H1 (cell line): ENCODE results near the gene SLC27A4. TPM values are rescaled to one million over a fixed set of nuclear protein-coding genes. Genes with fewer than 3 reads are reported as not detected.

Experiments
- CTCF ChIA-PET: fragments of 300-600 bp; sonication (Branson Sonifier 250); formaldehyde crosslinking; loops from one replicate; lab custom pipeline; 2021; ENCODE audit not compliant: partially characterized antibody; lab: Charles Lee
- POLR2A ChIA-PET: fragments of 300-600 bp; sonication (Branson Sonifier 250); formaldehyde crosslinking; loops from one replicate; lab custom pipeline; 2021; ENCODE audit warnings: inconsistent platforms; ENCODE audit not compliant: partially characterized antibody; lab: Charles Lee
- DNase-seq, 2 experiments: peaks; one replicate each; pipeline versions ENCODE4 v3.0.0 to v3.0.0-alpha.2; 2010 to 2022; ENCODE audit warnings: low spot score in 2 of 2, low read depth in 1 of 2, mixed read lengths in 1 of 2
- FAIRE-seq: peaks from 2 replicates; lab custom pipeline; 2011; peaks lifted over from hg19 to GRCh38; lab: Jason Lieb, UNC
- H2AFZ ChIP-seq: 2 replicates; pipeline ENCODE4 v1.8.1; 2012; ENCODE audit warnings: low read length, inconsistent platforms
- H2AK5ac ChIP-seq: 2 replicates; pipeline ENCODE4 v1.6.1; 2013; ENCODE audit warnings: low read depth, low read length
- H2BK120ac ChIP-seq: replicated peaks from 2 replicates; pipeline ENCODE3; 2013; ENCODE audit warnings: low read depth, low read length, inconsistent platforms
- H2BK12ac ChIP-seq: 2 replicates; pipeline ENCODE4 v1.6.1; 2013; ENCODE audit warnings: low read depth, low read length
- H2BK15ac ChIP-seq: 2 replicates; pipeline ENCODE4 v1.6.1; 2013; ENCODE audit warnings: low read length
- H2BK20ac ChIP-seq: 2 replicates; pipeline ENCODE4 v1.6.1; 2013; ENCODE audit warnings: low read length
- H2BK5ac ChIP-seq: 2 replicates; pipeline ENCODE4 v1.6.1; 2013; ENCODE audit warnings: low read depth, low read length
- H3K14ac ChIP-seq: 2 replicates; pipeline ENCODE4 v1.6.1; 2013; ENCODE audit warnings: inconsistent platforms; ENCODE audit not compliant: insufficient read length
- H3K18ac ChIP-seq: 2 replicates; pipeline ENCODE4 v1.6.1; 2013; ENCODE audit warnings: low read length; ENCODE audit errors: extremely low read depth
- H3K23ac ChIP-seq: 2 replicates; pipeline ENCODE4 v1.6.1; 2013; ENCODE audit warnings: inconsistent platforms; ENCODE audit not compliant: insufficient read length
- H3K23me2 ChIP-seq: 2 replicates; pipeline ENCODE4 v1.6.1; 2013; ENCODE audit warnings: low read depth, low read length
- H3K27ac ChIP-seq: 2 replicates; pipeline ENCODE4 v1.6.1; 2011; ENCODE audit warnings: low read depth, low read length, inconsistent platforms
- H3K27me3 ChIP-seq, 4 experiments: replicated peaks in 1 of 4; 1 replicate in 1 of 4; 2 replicates in 3 of 4; pipeline versions ENCODE4 v1.6.1 to v1.8.1; 2011 to 2013; ENCODE audit warnings: low read length in 3 of 4, mild to moderate bottlenecking in 3 of 4, inconsistent platforms in 2 of 4, mixed read lengths in 2 of 4, moderate library complexity in 1 of 4; ENCODE audit not compliant: control insufficient read depth in 3 of 4, insufficient read depth in 3 of 4; ENCODE audit errors: extremely low read depth in 1 of 4
- H3K36me3 ChIP-seq, 4 experiments: 2 replicates each; pipeline versions ENCODE4 v1.6.1 to v1.8.1; 2011 to 2013; ENCODE audit warnings: mild to moderate bottlenecking in 4 of 4, low read length in 3 of 4, moderate library complexity in 2 of 4, control low read depth in 1 of 4, inconsistent platforms in 1 of 4; ENCODE audit not compliant: insufficient read depth in 4 of 4, control insufficient read depth in 2 of 4
- H3K4ac ChIP-seq: replicated peaks from 2 replicates; pipeline ENCODE3; 2013; ENCODE audit warnings: low read length, low read depth, mixed read lengths, inconsistent platforms; ENCODE audit not compliant: insufficient read length
- H3K4me1 ChIP-seq, 4 experiments: replicated peaks in 1 of 4; 1 replicate in 1 of 4; 2 replicates in 3 of 4; pipeline versions ENCODE4 v1.6.1 to v1.8.1; 2011 to 2013; ENCODE audit warnings: low read length in 3 of 4, inconsistent platforms in 2 of 4, mixed read lengths in 1 of 4; ENCODE audit not compliant: insufficient read depth in 4 of 4, control insufficient read depth in 3 of 4
- H3K4me2 ChIP-seq, 2 experiments: 2 replicates each; pipeline versions ENCODE4 v1.6.1 to v1.8.1; 2011 to 2013; ENCODE audit warnings: low read depth in 2 of 2, low read length in 2 of 2, control low read depth in 1 of 2, inconsistent platforms in 1 of 2, mild to moderate bottlenecking in 1 of 2; ENCODE audit not compliant: insufficient read depth in 1 of 2
- H3K4me3 ChIP-seq, 4 experiments: fragments of 200-600, 300-600 bp in 1 of 4; sonication (generic), shearing (Covaris generic), sonication (Bioruptor Twin) in 1 of 4; 2 replicates each; pipeline versions ENCODE4 v1.5.1 to v1.8.1; 2011 to 2016; ENCODE audit warnings: low read length in 4 of 4, low read depth in 3 of 4, control low read depth in 2 of 4, inconsistent platforms in 2 of 4, mild to moderate bottlenecking in 2 of 4, mixed read lengths in 1 of 4, moderate library complexity in 1 of 4; ENCODE audit not compliant: insufficient read depth in 2 of 4; ENCODE audit errors: extremely low read depth in 1 of 4
- H3K56ac ChIP-seq: replicated peaks from 2 replicates; pipeline ENCODE3; 2013; ENCODE audit warnings: low read depth, mild to moderate bottlenecking, mixed read lengths, low read length, inconsistent platforms; ENCODE audit not compliant: insufficient read length
- H3K79me1 ChIP-seq: 2 replicates; pipeline ENCODE4 v1.6.1; 2013; ENCODE audit warnings: low read depth, low read length, control low read depth
- H3K79me2 ChIP-seq, 2 experiments: 2 replicates each; pipeline versions ENCODE4 v1.6.1 to v1.8.1; 2012 to 2013; ENCODE audit warnings: low read length in 2 of 2, mild to moderate bottlenecking in 2 of 2, inconsistent platforms in 1 of 2; ENCODE audit not compliant: insufficient read depth in 2 of 2, control insufficient read depth in 1 of 2
- H3K9ac ChIP-seq, 4 experiments: replicated peaks in 1 of 4; 1 replicate in 1 of 4; 2 replicates in 3 of 4; pipeline versions ENCODE4 v1.6.1 to v1.8.1; 2011 to 2013; ENCODE audit warnings: low read depth in 3 of 4, low read length in 3 of 4, control low read depth in 2 of 4, mild to moderate bottlenecking in 2 of 4, moderate library complexity in 2 of 4, inconsistent platforms in 1 of 4; ENCODE audit errors: extremely low read depth in 1 of 4
- H3K9me3 ChIP-seq, 2 experiments: 2 replicates each; pipeline versions ENCODE4 v1.6.1 to v1.8.1; 2012 to 2013; ENCODE audit warnings: mild to moderate bottlenecking in 2 of 2, moderate library complexity in 2 of 2, control low read depth in 1 of 2, inconsistent platforms in 1 of 2, low read depth in 1 of 2, low read length in 1 of 2, mixed read lengths in 1 of 2; ENCODE audit not compliant: insufficient read depth in 2 of 2
- H4K20me1 ChIP-seq, 2 experiments: replicated peaks in 1 of 2; 2 replicates each; pipeline versions ENCODE3 to v1.8.1; 2011 to 2013; ENCODE audit warnings: inconsistent platforms in 2 of 2, low read length in 2 of 2, mild to moderate bottlenecking in 1 of 2; ENCODE audit not compliant: insufficient read depth in 2 of 2, control insufficient read depth in 1 of 2
- H4K5ac ChIP-seq: 2 replicates; pipeline ENCODE4 v1.6.1; 2013; ENCODE audit warnings: low read length, low read depth, mixed read lengths, inconsistent platforms; ENCODE audit not compliant: insufficient read length
- H4K8ac ChIP-seq: 2 replicates; pipeline ENCODE4 v1.8.0; 2013; ENCODE audit warnings: mild to moderate bottlenecking, moderate library complexity, low read length, inconsistent platforms; ENCODE audit not compliant: insufficient read depth; ENCODE audit errors: extremely low read depth
- H4K91ac ChIP-seq: replicated peaks from 2 replicates; pipeline ENCODE3; 2013; ENCODE audit warnings: low read length, mixed read lengths, inconsistent platforms; ENCODE audit not compliant: insufficient read length
- HDAC6 ChIP-seq: IDR thresholded peaks from one replicate; pipeline ENCODE4 v1.7.1; 2012; ENCODE audit warnings: low read depth, mild to moderate bottlenecking, inconsistent platforms, low read length, moderate library complexity
- NRF1 ChIP-seq: IDR thresholded peaks from 2 replicates; pipeline ENCODE4 v1.6.1; 2011; ENCODE audit warnings: mild to moderate bottlenecking, low read depth, low read length, improper control_type of control experiment
- RNF2 ChIP-seq: fragments of 200-900, 300-1000 bp; sonication (generic); IDR thresholded peaks from 2 replicates; pipeline ENCODE4 v1.7.1; 2016; ENCODE audit warnings: borderline replicate concordance, low read depth, mild to moderate bottlenecking, antibody characterized with exemption, low read length; ENCODE audit not compliant: poor library complexity, severe bottlenecking; ENCODE audit errors: missing control alignments
- SIN3A ChIP-seq, 2 experiments: IDR thresholded peaks in 1 of 2; conservative IDR thresholded peaks in 1 of 2; 2 replicates each; pipeline ENCODE4 v1.6.1; 2011 to 2012; ENCODE audit warnings: low read length in 2 of 2, improper control_type of control experiment in 1 of 2, low read depth in 1 of 2, mild to moderate bottlenecking in 1 of 2
- SP1 ChIP-seq: IDR thresholded peaks from 2 replicates; pipeline ENCODE4 v1.6.1; 2011; ENCODE audit warnings: low read depth, low read length
- TAF7 ChIP-seq: optimal IDR thresholded peaks from 2 replicates; pipeline ENCODE3; 2011; ENCODE audit warnings: low read depth, mild to moderate bottlenecking, inconsistent platforms, low read length, moderate library complexity, borderline replicate concordance
- WGBS, 2 experiments: shearing (Covaris generic) in 1 of 2; methylation state at CpG; one replicate each; pipeline versions ENCODE4 v1.1.6 to v1.1.7; 2013 to 2015; ENCODE audit warnings: low lambda C conversion rate in 2 of 2, mixed read lengths in 2 of 2, inconsistent platforms in 1 of 2, low coverage in 1 of 2, missing lambda C conversion rate in 1 of 2; ENCODE audit not compliant: insufficient replicate concordance in 2 of 2, insufficient coverage in 1 of 2, insufficient read length in 1 of 2; ENCODE audit errors: extremely low coverage in 1 of 2, missing lambda C conversion rate in 1 of 2; 5-methylcytosine and 5-hydroxymethylcytosine counted together
- polyA plus RNA-seq, 7 experiments: library from polyadenylated mRNA; depleted of rRNA in 3 of 7; stranded (reverse) in 5 of 7; unstranded in 2 of 7; fragments of >200 nt in 5 of 7; fragments of 200-250 nt in 2 of 7; gene quantifications; 1 replicate in 5 of 7; 2 replicates in 1 of 7; 4 replicates in 1 of 7; pipeline versions ENCODE4 v1.2.1 to v1.2.3, GENCODE V29; 2011 to 2013; ENCODE audit warnings: missing spikeins in 2 of 7, mixed read lengths in 2 of 7
- total RNA-seq: library from RNA; stranded (reverse); fragmentation: NEBNext Ultra II Directional; extraction: Animal tissue kit (Norgen Biotek cat#: 25700); gene quantifications from 2 replicates; pipeline ENCODE4 v1.2.1, GENCODE V29; 2021

SLC27A4 gene
- total and polyA plus RNA-seq, 2 of the 8 experiments (the other 6 are each of a cell fraction or from before 2014, with no cell fraction given) = 14.9 to 20.5 TPM

DNA sequence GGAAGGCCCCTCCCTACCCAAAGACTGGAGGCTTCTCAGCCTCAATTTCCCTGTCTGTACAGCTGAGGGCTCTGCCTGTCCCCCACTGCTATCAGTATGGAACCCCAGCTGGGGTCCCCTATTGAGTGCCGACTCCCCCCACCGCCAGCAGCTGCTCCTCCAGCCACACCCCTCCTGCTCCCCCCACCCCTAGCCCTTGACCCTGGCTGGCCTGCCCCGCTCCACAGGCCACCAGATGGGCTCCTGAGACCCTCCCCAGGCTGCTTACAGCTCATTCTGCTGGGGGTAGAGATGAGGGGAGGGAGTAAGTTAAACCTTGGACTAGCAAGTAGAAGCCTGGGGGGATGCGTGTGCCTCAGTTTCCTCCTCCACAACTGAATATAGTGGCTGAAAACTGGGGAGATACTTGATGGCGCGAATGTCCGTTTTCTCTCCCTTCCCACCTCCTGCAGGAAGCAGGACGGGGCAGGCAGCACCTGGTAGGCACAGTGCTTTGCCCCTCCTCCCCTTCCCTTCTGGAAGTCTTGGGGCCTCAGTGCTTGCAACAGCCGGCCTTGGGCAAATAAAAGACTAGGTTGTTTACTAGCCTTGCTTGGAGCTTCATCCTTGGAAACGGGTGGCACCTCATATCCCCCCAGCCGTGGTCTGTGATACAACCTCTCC lies 50.0 kb downstream of the SLC27A4 start:
- Histone ChIP-seq H3K36me3 (peaks cover 0 to 21% (median 9%) of the 10 kb centered on the region in 4 experiments; a peak in 6 of 8 replicates), H3K4me1 (peaks cover 10 to 51% (median 46%) of the 10 kb centered on the region in 4 experiments), H2AFZ (no peak overlapping the region), H4K8ac (no peak overlapping the region), H3K14ac (no peak overlapping the region), H4K91ac (no peak overlapping the region), H4K5ac (no peak overlapping the region), H3K9me3 (no peaks in the 10 kb centered on the region), H4K20me1 (peaks cover 36 to 52% of the 10 kb centered on the region in 2 experiments), H3K23ac (no peak overlapping the region), H3K4ac (no peak overlapping the region), H3K27ac (no peak overlapping the region), H2AK5ac (peak overlapping the region; percentile 85; the same call in 1 of the 2 replicates), H2BK5ac (no peak overlapping the region), H3K23me2 (peaks cover 4% of the 10 kb centered on the region; the same call in 1 of the 2 replicates), H3K27me3 (peaks cover 65 to 100% (median 93%) of the 10 kb centered on the region in 4 experiments), H3K9ac (no peak overlapping the region), H3K4me2 (peak overlapping the region in 1 of 2 experiments; percentile 2; a peak in 1 of 4 replicates), H3K79me1 (no peaks in the 10 kb centered on the region), H3K4me3 (no peak overlapping the region), H3K79me2 (no peaks in the 10 kb centered on the region), H2BK12ac (no peak overlapping the region), H3K18ac (no peak overlapping the region), H2BK20ac (no peak overlapping the region), H2BK15ac (no peak overlapping the region), H3K56ac (no peak overlapping the region), H2BK120ac (no peak overlapping the region)
- TF ChIP-seq NRF1 = no peak
- TF ChIP-seq RNF2 = no peak
- no peak for TF ChIP-seq HDAC6
- TF ChIP-seq TAF7 = no peak
- no peak for TF ChIP-seq SIN3A (conservative IDR thresholded peaks at IDR 0.05 in 1 of 2, IDR thresholded peaks at IDR 0.05 in 1 of 2; ENCODE audit: low read depth in 1 of 2, low read length in 2 of 2)
- no peak for TF ChIP-seq SP1
- DNase-seq = no peak
- CTCF ChIA-PET = interaction anchor here (0.7 to 21.9 kb wide), 8 partner anchors 15 to 135 kb away, joined by 3 to 323 read pairs (median 4); partner anchors contain the start of gene URM1
- 82% methylated on average over 11 of the region's 11 CpGs; no CpG with 5 or more reads in 1 of the 2 experiments for WGBS, 2 experiments
- no peak for FAIRE-seq
- POLR2A ChIA-PET = interaction anchor here (1.2 to 13.1 kb wide), 9 partner anchors 8 to 50 kb away, joined by 3 to 92 read pairs (median 5); partner anchors contain the start of genes SLC27A4 and URM1
